Esophagus mucosa (tissue), 1 donor: ENCODE results near the gene FATE1. TPM values are rescaled to one million over a fixed set of nuclear protein-coding genes. Genes with fewer than 3 reads are reported as not detected.

Source experiments
- ATAC-seq: fragments of 200-7000 bp; cut with Tn5 transposase; one replicate; pipeline ENCODE4 v1.9.1; 2020
- total RNA-seq: library from RNA; stranded (reverse); gene quantifications from one replicate; pipeline ENCODE4 v1.2.4, GENCODE V29; 2023
- donor health status: DM: yes; HTN: yes; CAD: no.

FATE1 gene
- total RNA-seq, 1 donor from 2014 or later, result not detected

- ATAC-seq, result no peak
Measured at GRCh38 chrX:151743651-151744470, 28.0 kb downstream of the FATE1 start.

DNA sequence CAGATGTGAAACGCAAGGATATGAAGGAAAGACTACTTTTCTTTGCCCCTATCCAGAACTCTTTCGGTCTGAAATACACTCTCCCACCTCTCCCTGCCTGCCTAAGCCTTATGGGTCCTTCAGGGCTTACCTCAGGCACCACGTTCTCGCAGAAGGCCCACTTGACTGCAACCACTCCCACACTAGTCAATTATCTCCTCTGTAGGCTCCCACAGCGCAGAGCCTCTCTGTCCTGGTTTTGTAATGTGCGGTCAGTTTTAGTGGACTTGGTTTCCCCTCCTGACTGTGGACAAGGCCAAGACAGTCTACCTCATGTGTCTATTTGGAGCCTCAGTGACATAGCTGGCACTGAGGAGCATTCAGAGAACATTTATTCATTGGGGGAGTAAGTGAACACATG lies 29.8 kb downstream of the FATE1 start:
- no peak for ATAC-seq

DNA sequence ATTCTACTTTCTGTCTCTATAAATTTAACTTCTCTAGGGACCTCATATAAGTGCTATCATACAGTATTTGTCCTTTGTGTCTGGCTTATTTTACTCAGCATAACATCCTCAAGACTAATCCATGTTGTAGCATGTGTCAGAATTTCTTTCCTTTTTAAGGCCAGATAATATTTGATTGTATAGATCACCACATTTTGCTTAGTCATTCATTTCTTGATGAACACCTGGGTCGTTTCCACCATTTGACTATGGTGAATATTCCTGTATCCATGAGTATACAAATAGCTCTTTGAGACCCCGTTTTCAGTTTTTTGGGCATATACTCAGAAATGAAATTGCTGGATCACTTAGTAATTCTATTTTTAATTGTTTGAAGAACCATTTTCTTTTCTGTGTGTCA lies 30.7 kb downstream of the FATE1 start:
- no peak for ATAC-seq

DNA sequence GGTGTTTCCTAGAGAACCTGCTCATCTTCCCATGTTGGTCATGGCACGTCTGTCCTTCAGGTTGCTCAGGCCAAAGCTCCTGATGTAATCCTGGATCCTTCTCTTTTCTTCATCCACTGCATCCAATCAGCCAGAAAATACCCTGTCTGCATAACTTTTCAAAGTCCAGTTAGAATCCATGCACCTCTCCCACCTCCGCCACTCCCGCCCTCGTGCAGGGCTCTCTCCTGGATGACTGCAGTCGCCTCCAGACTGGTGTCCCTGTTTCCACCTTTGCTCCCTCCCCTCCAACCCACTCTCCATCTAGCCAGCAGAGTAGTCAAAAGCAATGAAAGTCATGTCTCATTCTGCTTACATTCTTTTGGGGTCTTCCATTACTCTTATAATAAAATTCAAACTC lies 34.7 kb downstream of the FATE1 start:
- no peak for ATAC-seq

GRCh38 chrX:151752847-151753246 lies 37.0 kb downstream of the FATE1 start:
- no peak for ATAC-seq

DNA sequence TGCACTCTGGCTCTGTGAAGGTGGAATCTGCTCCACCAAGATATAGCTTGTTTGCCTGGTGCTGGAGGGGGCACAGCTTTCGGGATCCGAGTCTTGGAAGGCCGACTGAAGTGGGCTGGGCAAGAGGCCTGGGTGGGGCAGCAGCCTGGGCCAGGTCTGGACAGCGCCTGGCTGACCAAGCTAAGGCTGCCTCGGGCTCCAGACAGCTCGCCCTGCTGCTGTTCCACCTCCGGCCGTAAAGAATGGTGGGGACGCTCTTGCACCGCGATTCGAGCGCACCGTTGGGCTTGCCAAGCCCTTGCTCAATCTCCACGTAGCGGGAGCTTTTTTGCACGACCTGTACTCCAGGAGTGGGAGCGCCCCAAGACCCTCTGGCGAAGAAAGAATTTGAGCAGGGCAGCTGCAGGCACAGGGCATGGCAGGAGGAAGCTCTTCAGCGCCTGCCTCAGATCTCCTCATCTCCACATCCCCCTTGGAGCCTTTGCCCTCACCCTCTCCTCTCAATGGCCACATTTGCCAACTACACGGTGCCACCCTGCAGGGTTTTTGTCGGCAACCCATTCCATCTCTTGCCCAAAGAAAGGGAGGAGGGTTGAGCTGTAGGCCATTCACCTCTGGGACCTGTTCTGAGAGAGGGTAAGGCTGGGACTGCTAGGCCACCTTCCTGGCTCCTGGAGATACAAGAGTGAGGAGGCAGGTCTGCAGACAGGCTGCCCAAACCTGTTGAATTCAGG lies 37.6 kb downstream of the FATE1 start:
- ATAC-seq, result peak; percentile 82

GRCh38 chrX:151754047-151754429 lies 38.2 kb downstream of the FATE1 start:
- peak; percentile 83 for ATAC-seq

DNA sequence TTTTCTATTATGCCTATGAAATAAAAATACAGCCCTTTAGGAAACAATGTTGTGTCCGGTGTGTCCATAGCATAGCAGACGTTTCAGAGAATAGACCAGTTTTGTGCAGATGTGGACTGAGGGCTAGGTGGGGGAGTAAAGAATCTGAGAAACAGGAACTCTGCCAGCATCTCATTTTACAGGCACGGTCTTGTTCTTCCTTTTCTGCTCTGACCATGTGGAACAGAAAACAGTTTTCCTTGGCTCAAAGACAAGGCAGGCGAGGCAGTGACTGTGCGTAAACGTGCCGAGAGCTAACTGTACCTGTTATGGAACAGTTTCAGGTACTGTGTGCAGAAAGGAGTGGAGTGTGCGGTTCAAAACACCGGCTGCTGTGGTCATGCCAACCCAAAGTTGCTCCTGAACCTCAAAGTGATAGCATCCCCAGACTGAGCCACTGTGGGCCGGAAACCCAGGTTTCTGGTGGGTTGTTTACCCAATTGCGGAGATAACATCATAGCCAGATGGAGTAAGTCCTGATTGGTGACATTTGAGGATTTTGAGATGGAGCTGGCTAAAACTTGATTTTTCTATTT lies 38.9 kb downstream of the FATE1 start:
- ATAC-seq, result peak; percentile 65

DNA sequence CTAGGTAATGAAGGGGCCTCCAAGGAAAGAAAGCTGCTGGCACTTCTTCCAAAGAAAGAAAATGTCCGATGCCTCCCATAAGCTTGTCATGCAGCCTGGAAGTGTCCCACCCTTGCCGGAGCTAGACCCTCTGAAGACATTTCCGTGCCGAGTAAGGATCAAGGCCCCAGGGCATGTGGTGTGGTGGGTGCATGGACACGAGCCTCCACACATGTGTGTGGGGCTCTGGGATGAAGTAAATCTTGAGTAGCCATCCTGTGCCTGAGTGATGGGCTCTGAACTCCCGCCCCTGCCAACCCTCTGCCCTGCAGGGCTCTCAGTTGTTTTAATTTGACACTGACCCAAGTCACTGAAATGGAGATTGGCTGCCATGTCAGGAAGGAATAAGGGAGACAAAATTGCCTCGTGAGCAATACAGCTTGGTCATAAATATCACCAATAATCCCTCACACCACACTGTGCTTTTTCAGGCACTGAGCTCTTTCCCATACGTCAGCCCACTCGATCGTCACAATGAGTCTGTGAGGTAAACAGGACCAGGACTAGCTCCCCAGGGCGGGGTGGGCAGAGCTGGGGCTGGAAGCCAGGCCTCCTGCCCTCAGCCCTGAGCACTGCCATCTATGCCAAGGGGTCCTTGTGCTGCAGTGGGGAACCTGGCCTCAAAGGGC lies 43.3 kb downstream of the FATE1 start:
- no peak for ATAC-seq

DNA sequence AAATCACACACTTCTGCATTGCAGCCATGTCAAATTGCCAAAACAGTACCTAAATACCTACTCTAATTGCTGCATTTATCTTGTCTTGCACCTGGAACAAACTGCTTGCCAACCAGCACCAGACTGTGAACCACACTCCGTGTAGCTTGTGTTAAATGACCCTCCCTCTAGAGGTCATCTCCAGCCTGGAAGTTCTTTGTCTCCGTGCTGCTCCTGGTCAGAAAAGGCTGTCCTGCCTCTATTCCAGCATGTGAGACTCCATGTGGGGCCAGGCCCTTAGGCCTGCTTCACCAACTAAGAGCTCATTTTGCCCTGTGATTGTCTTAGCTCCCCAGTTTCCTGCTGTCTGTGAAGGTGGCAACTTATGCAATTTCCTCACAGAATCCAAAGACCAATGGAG lies 47.0 kb downstream of the FATE1 start:
- ATAC-seq, result no peak

- no peak for ATAC-seq
Measured at GRCh38 chrX:151763711-151764110, 47.9 kb downstream of the FATE1 start.

- ATAC-seq, result no peak
Measured at GRCh38 chrX:151765026-151765425, 49.2 kb downstream of the FATE1 start.

- ATAC-seq, result no peak
Measured at GRCh38 chrX:151771726-151772125, 55.9 kb downstream of the FATE1 start.

Other genes with a start within 250 kb of the FATE1 start
- not detected for gene PASD1, start 152.4 kb upstream of the FATE1 start, total RNA-seq
- gene PRRG3, start 20.6 kb upstream of the FATE1 start, total RNA-seq, result not detected
- gene CNGA2, start 18.7 kb downstream of the FATE1 start, total RNA-seq, result not detected
- not detected for gene MAGEA4, start 196.9 kb downstream of the FATE1 start, total RNA-seq